ENCODE data around the gene SRSF5.
"Not testable (repeated sequence)": the region's sequence is repeated elsewhere in the genome, so short reads cannot be mapped to it uniquely, and the experiment has no call there.

Gene SRSF5

DNA sequence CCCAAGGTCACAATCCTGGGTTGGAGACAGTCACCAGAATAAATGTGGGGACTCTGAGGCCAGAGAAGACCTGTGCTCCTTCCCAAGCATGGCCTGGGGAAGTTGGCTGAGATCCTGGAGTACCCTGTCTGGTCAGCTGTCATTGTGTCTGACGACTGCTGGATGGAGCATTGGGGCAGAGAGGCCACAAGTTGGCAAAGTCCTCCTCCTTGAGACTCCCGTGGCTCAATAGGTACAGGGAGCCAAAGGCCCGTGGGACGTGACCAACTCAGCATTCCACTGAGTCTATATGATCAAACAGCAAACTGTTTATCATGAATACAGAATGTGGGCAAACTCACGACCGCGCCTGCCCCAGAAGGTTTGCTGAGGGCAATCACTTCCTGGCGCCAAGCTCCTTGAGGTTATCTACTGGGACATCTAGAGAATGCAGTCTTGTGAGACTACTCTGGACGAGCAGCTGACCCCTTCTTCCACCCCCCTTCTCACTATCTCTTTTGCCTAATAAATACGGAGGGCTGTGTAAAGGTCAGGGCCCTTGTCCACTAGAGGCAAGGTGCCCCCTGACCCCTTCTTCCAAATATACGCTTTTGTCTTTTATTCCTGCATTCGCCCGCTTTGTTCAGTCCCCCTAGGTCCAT is 44.4 kb downstream of the SRSF5 start:
- no peak for DNase-seq

DNA sequence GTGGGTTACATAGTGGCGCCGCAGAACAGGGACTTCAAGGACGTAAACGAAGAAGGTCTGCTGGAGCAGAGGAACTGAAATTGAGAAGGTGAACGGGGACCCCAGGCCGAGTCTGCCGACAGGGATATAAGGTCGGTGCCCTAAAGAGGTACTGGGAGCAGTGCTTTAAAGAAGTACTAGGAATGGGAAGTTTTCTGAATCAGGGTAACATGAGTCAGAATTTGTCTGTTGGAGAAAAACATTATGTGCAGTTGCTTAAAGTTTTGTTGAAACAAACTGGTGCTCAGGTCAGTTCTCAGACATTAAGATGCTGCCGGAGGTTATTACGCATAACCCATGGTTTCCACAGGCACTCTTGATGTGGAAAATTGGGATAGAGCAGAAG is 44.9 kb downstream of the SRSF5 start:
- DNase-seq: no peak

DNA sequence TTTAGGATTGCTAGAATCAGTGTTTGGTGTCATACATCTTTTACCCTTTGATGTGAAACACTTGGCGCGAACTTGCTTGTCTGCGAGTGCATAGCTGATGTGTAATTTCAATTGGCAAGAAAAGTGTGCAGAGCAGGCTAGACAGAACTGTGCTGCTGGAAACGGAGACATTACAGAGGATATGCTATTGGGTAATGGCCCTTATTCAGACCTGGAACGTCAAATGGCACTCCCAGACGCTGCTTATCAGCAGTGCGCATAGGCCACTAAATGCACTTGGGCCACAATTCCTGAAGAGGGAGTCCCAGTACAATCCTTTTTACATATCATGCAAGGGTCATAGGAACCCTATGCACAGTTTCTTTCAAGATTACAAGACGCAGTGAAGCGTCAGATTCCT is 45.8 kb downstream of the SRSF5 start:
- no peak for DNase-seq

DNA sequence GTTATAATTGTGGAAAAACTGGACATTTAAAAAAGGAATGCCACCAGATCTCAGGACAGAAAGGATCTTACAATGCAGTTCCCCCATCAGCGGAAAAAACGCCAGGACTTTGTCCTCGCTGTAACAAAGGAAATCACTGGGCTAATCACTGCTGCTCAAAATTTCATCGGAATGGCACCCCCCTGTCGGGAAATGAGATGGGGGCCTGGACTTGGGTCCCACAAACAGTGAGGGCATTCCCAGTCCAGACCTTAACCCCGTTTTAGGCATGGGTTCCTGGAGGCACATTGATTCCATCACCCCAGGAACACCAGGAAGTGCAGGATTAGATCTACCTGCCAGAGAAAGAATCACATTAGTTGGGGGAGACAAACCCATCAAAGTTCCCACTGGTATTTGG is 46.4 kb downstream of the SRSF5 start:
- DNase-seq: not testable (repeated sequence)

DNA sequence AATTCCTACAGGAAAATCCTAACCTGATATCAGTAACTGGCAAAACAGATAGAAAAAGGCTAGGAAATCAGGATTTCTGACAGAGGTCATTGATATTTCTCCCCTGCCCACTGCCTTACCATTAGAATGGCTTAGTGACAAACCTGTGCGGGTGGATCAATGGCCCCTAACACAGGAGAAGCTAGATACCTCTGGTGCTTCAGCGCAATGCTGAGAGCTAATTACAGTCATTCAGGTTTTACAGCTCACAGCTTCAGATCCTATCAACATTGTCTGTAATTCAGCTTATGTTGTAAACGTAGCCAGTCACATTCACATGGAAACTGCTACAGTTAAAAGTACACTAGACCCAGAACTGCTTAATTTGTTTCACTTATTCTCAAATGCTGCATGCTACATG is 47.5 kb downstream of the SRSF5 start:
- no peak for DNase-seq

DNA sequence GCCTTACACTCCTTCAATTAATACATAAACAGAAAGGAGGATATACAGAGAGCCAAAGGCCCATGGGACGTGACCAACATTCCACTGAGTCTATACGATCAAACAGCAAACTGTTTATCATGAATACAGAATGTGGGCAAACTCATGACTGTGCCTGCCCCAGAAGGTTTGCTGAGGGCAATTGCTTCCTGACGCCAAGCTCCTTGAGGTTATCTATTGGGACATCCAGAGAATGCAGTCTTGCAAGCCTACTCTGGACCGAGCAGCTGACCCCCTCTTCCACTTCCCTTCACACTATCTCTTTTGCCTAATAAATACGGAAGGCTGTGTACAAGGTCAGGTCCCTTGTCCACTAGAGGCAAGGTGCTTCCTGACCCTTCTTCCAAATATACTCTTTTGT is 48.6 kb downstream of the SRSF5 start:
- no peak for DNase-seq

DNA sequence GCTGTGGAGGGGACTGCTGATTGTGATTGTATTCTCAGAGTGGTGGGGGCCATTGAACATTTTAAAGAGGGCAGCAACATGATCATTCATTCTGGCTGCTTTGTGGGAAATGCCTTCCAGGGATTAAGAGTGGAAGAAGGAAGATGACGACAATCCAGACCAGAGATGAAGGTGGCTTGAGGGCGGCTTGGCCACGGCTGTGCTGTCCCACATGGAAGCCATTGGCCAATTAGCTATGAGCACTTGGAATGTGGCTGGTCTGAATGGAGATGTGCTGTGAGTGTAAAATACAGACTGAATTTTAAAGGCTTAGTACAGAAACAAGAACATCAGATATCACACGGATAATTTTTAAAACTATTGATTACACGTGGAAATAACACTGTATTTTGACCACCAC is 49.3 kb downstream of the SRSF5 start:
- no peak for DNase-seq

DNA sequence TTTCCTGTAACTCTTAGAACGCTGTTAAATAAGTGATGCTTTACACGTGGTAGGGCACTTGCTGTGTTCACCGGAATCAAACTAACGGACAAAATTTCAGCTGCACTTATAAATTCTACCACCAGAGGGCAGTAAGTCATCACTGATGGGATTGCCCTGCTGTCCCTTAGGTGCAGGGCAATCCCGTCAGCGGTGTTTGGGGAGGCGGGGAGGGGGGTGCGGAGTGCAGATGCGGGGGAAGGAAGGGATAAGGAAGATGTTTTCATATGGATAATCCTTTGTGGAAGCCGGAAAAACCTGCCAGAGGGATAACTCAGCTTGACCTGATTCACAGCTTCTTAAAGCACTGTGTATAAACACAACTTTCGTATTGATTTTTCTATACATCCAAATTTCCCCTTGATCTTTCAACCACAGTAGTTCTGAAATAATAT is 51.8 kb downstream of the SRSF5 start:
- peak; percentile 35 for DNase-seq

DNA sequence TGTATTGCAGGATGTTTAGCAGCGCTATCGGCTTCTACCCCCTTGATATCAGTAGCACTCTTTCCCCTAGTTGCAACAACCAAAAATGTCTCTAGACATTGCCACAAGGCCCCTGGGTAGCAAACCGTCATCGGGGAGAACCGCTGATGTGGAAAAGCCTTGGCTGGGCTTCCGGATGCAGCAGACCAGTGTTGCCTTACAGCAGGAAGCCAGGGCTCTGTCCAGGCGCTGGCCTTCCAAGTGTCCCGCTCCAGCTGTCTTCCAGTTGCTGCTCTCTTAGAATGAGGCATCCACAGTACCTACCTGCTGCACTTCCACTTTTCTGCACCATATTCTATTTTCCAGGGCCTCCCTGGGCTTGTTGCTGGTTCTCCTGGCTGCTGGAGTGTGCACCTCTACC is 52.7 kb downstream of the SRSF5 start:
- DNase-seq: no peak

DNA sequence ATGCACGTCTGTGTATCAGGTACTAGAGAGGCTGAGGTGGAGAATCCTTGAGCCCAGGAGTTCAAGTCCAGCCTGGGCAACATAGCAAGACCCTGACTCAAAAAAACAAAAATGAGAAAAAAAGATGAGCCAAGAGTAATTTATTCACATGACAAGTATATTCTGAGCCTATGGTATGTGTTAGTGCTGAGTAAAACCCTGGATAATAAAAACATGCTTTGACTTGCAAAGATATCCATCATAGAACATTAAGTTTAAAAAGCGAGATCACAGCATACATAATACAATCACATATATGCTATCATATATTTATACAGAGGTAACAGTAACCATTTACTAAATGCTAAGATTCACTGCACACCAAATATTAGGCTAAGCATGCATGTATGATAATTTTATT is 54.0 kb downstream of the SRSF5 start:
- no peak for DNase-seq
